ENCODE data around the gene RUNDC3A.

- TF ChIP-seq CTCF (IDR thresholded peaks at IDR 0.05; ENCODE audit: borderline replicate concordance, extremely low read depth, low read length, poor library complexity, severe bottlenecking) (no peak), EZH2 (IDR thresholded peaks at IDR 0.05; ENCODE audit: borderline replicate concordance, low read depth, low read length, severe bottlenecking) (no peak)
These were observed 53.2 kb downstream of the RUNDC3A start for GRCh38 chr17:44361292-44362260.
